ENCODE results near the gene PSRC1.
A peak's percentile ranks its signal among the peaks of the same experiment; 100 is the strongest.
"Not testable (repeated sequence)": the region's sequence is repeated elsewhere in the genome, so short reads cannot be mapped to it uniquely, and the experiment has no call there.

The PSRC1 gene

DNA sequence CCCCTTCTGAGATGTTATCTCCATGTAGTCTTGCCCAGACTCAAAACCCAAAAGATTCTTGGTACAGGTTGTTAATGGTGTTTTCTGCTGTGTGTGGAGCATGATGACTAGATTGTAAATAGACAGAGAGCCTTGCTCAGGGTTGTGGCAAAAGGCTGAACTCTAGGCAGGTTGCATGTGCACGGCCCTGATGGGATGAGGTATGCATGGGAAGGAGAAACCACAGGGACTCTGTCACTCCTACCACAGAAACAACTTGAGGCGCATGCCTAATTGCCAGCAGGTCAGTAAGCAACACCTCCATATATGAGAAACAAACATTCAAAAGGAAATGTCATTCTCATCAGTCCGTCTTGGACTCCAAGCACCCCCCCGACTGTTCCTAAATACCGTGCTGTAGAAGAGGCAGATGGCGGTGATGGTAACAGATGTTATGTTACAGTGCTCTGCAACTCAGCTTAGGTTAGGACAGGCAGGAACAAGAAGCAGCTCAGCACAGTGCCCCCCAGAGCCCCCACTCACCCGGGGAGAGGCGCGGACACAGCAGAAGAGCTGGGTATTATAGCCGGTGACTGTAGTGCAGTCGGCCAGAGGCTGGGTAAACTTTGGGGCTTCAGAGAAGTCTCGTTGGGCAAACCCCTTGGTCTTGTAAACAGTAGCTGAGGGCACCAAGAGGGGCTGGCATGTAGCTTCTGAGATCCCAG lies 12.9 kb upstream of the PSRC1 start:
- DNase-seq = no peak

DNA sequence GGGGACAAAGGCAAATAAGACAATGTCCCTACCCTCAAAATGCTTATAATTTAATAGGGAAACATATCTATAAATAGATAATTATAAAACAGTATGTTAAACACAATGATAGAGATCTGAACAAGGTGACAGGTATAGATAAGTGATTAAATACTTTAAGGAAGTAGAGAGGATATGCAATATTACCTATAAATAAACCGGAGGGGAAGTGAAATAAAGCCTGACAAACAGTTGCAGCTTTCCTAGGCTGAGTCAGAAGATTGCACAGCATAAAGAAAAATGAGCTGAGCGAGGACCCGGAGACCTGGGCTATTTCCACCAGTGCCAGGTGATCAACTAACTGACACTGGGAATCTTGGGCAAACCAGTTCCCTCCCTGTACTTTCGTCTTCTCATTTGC lies 11.5 kb upstream of the PSRC1 start:
- no peak for DNase-seq

DNA sequence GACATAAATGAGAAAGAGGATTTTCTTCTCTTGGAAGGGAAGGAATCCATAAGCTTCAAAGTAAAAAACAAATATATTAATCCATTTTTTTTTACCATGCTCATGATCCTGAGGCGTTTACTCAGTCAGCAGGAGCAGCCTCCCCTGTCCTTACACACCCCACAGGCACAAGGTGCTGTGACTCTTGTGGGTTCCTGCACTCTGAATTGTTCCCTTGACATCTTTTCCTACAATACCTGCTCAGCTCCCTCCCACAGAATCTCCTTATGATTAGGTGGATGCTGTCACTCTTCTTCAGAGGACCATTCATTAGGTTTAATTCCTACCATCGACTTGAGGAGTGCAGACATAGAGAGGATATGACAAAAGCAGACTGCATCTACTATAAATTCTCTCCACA lies 10.1 kb upstream of the PSRC1 start:
- no peak for DNase-seq

GRCh38 chr1:109292364-109292763 lies 9.4 kb upstream of the PSRC1 start:
- no peak for DNase-seq

- DNase-seq = no peak
Measured at GRCh38 chr1:109290998-109291397, 8.1 kb upstream of the PSRC1 start.

- DNase-seq = no peak
Measured at GRCh38 chr1:109290137-109290536, 7.2 kb upstream of the PSRC1 start.

- DNase-seq = not testable (repeated sequence)
Measured at GRCh38 chr1:109286762-109287161, 3.8 kb upstream of the PSRC1 start.

DNA sequence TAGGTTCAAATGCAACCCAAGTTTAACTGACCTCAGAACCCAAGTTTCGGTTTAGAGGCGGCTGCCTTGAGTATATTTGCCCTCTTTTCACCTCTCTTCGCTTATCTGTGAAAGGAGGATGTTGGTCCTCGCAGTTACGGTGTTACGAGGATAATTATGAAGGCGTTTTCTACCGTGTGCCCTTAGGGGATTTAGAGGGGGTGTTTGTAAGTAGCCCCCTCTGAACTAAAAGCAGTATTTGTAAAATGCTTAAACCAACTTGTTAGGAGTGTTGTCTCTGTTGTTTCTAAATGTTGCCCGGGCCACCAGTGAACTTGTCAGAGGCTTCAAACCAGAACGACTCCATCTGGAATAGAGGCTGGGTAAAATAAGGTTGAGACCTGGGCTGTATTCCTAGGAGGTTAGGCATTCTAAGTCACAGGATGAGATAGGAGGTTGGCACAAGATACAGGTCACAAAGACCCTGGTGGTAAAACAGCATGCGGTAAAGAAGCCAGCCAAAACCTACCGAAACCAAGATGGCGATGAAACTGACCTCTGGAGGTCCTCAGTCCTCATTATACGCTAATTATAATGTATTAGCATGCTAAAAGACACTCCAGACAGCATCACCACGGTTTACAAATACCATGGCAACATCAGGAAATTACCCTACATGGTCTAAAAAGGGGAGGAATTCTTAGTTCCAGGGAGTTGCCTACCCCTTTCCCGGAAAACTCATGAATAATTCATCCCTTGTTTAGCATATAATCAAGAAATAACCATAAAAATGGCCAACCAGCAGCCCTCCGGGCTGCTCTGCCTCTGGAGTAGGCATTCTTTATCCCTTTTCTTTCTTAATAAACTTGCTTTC lies 1.0 kb upstream of the PSRC1 start:
- DNase-seq = no peak

DNA sequence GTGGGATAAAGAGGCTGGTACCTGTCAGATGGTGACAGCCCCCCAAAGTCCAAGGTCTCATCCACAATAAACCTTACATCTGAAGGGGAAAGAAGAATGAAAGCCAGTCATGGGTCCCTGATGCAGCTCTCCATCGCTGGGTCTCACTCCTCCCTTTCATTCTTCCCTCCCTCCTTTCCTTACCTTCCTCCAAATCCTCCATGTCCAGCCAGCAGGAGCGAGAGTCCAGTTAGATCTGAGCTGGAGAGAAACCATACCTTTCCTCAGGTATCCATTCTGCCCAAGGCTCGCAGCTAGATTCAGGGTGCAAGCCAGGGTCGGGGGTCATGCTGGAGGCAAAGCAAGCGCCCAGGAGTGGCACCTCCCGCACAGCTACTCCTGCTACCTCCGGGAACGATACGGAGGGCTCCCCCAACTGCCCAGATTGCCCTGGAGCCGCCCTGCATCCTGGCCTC lies 421 bp downstream of the PSRC1 start:
- DNase-seq = no peak

DNA sequence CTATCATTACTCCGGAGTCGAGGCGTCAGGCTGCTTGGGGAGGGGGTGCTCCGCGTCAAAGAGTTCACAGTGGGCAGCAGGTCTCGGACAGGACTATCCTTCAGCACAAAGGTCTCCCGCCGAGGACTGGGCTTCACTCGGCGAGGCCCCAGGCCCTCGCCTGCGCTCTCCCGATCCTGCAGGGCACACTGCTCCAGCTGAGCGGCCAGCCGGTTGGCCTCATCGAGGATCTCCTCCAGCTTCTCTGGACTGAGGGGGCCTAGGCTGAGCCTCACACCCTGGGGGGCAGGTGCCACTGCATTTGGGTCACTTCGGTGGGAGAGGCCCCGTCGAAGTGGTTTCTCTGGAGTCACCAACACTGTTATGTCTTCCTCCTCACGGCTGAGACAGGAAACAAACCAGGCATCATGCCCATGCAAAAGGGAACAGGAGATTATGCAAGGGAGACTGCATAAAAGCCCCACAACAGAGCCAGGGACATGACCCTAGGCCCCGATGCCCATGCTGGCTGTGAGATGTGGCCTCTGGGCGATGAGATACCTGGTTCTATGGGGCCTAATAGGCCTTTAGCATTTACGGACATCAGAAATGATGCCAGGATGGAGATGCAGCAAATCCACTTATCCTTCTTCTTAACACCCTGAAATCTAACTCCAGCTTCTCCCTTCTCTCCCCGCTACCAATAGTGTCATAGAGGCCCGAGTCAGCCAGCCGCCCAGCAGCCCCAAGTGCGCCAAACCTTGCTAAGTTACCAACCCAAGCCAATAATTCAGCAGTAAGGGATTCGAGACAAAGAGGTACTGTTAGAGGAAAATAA lies 1.1 kb downstream of the PSRC1 start:
- no peak for DNase-seq

GRCh38 chr1:109280862-109281261 lies 2.1 kb downstream of the PSRC1 start:
- DNase-seq = no peak

GRCh38 chr1:109279615-109280278 lies 3.2 kb downstream of the PSRC1 start:
- DNase-seq = no peak

DNA sequence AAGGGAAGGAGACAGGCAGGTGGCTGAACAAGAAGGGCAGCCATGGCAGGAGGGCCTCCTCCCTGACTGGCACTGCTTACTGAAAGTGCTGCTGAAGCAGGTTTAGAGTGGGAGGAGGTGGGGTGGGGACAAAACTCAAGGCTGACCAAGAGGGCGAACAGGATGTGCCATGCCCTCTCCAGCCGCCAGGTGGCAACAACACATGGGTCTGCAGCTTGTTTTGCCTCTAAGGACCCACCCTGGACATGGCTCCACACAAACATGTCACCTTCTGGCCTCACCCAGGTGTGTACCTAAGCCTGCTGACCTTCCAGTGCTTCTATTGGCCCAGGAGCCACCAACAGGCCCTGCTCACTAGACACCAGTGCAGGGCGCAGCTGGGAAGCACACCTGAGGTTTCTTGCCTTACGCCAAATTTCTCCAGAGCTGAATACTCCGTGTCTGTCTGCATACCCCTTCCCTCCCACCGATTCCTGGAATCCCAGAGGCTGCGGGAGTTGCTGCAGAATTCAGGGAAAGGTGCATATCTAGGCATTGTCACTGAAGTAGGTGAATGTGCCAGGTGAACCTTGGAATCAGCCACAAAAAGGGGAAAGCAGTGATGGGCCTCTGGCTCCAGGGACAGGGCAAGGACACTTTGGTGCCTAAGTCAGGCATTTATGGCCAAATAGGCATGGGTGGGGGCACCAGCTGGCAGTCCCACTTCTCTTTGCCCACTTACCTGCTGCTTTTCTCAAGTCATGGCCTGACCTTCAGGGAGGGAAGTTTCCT lies 5.3 kb downstream of the PSRC1 start:
- peak; percentile 33 for DNase-seq

DNA sequence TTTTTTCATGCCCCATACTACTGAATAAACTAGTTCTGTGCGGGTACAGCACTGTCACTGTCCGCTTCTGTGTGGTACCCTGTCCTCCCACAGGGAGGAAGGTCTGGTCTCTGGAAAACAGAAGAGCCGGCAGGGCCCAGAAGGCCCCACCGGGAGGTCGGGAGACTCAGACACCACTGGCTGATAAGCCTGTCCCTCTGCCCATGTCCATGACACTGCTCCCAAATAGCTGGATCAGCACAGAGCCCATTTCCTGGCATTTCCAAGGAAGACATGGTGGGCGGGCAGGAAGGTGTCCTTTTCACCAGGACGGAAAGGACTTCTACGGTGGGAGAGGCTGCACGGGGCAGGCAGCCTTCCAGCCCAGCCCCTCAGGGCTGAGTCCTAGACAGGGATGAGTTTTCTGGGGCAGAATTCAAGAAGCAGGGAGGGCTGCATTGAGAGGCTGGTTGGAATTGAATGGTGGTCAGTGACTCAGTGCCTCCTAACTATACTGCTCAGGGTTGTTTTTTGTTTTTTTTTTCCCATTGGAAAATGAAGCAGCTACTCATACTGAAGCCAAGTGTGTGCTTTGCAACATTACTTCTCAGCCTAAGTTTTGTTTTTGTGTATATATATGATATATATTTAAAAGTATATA lies 7.1 kb downstream of the PSRC1 start:
- DNase-seq = no peak

- no peak for DNase-seq
Measured at GRCh38 chr1:109274533-109275476, 8.1 kb downstream of the PSRC1 start.

- DNase-seq = no peak
Measured at GRCh38 chr1:109273570-109274288, 9.2 kb downstream of the PSRC1 start.

DNA sequence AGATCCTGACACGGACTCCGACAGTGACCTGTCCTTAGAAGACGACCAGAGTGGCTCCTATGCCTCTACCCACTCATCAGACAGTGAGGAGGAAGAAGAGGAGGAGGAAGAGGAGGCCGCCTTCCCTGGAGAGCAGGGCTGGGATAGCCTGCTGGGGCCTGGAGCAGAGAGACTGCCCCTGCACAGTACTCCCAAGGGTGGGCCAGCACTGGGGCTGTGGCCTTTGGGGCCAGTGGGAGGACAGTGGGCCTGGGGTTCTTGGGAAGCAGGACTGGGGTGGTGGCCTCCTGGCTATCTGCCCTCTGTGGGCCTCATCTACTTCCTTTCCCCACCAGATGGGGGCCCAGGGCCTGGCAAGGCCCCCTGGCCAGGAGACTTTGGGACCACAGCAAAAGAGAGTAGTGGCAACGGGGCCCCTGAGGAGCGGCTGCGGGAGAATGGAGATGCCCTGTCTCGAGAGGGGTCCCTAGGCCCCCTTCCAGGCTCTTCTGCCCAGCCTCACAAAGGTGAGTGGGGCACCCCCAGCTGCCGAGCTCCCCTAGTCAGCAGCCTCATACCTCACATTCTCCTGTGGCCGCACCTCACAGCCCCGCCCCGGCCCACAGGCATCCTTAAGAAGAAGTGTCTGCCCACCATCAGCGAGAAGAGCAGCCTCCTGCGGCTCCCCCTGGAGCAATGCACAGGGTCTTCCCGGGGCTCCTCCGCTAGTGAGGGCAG lies 10.0 kb downstream of the PSRC1 start:
- no peak for DNase-seq

DNA sequence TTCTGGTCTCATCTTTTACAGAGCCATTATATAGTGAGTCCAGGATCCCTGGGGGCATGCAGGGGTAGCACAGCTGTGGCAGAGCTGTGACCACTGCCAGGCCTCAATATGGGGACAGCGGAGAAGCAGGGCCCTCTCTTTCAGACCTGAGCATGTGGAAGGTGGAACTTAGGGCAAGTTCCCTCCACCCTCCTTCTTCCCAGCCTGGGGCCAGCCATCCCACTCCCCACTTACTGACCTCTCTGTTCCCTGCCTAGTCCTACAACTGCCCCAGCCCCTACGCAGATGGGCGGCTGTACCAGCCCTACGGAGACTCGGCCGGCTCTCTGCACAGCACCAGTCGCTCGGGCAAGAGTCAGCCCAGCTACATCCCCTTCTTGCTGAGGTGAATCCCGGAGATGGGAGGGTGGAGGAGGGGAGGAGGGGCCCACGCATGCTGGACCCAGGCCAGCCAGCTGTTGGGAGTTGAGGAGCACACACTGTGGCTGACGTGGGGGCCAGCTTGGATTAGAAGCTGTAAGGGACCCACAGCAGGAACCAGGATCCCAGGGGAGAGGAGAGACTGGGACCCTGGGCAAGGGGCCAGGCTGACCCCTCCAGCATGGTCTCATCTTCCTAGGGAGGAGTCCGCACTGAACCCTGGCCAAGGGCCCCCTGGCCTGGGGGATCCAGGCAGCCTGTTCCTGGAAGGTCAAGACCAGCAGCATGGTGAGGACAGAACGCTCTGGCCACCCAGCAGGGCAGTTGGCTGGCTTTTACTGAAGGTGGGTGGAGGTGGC lies 10.7 kb downstream of the PSRC1 start:
- no peak for DNase-seq
